Activated CD4-positive, alpha-beta T cell treated with anti-CD3 and anti-CD28 coated beads, Interleukin-2, amount 10 ng/mL, durations not matched to agents 7 days and 5 days (primary cell): ENCODE measurements around the gene CSNK1G1. TPM values are rescaled to one million over a fixed set of nuclear protein-coding genes. Genes with fewer than 3 reads are reported as not detected.
A peak's percentile ranks its signal among the peaks of the same experiment; 100 is the strongest.

ENCODE experiments used
- CTCF ChIA-PET: fragments of 350-600 bp; sonication (Branson Sonifier 250); formaldehyde crosslinking; loops from one replicate; lab custom pipeline; 2021; ENCODE audit warnings: antibody characterized with exemption; lab: Charles Lee
- POLR2A ChIA-PET: fragments of 350-600 bp; sonication (Branson Sonifier 250); formaldehyde crosslinking; loops from one replicate; lab custom pipeline; 2021; ENCODE audit warnings: antibody characterized with exemption; lab: Charles Lee
- DNase-seq: peaks from one replicate; pipeline ENCODE4 v3.0.0-alpha.2; 2020
- H3K27ac Mint-ChIP-seq: one replicate; pipeline ENCODE4 v1.8.0; 2021; ENCODE audit warnings: mild to moderate bottlenecking, moderate library complexity, mixed read lengths
- H3K27me3 Mint-ChIP-seq: one replicate; pipeline ENCODE4 v1.8.0; 2021; ENCODE audit warnings: mixed read lengths
- H3K36me3 Mint-ChIP-seq: one replicate; pipeline ENCODE4 v1.8.0; 2021; ENCODE audit warnings: low read depth, mixed read lengths
- H3K4me1 Mint-ChIP-seq: one replicate; pipeline ENCODE4 v1.8.0; 2021; ENCODE audit warnings: mixed read lengths
- H3K4me3 Mint-ChIP-seq: one replicate; pipeline ENCODE4 v1.8.0; 2021; ENCODE audit warnings: mild to moderate bottlenecking, moderate library complexity, mixed read lengths
- H3K9me3 Mint-ChIP-seq: one replicate; pipeline ENCODE4 v1.8.0; 2021; ENCODE audit warnings: mixed read lengths
- total RNA-seq, 2 experiments: library from RNA; stranded (reverse); gene quantifications; one replicate each; pipeline ENCODE4 v1.2.3, GENCODE V29; 2021

The CSNK1G1 gene
- total RNA-seq, 2 experiments from 2014 or later, result 24.6 to 30.4 TPM

DNA sequence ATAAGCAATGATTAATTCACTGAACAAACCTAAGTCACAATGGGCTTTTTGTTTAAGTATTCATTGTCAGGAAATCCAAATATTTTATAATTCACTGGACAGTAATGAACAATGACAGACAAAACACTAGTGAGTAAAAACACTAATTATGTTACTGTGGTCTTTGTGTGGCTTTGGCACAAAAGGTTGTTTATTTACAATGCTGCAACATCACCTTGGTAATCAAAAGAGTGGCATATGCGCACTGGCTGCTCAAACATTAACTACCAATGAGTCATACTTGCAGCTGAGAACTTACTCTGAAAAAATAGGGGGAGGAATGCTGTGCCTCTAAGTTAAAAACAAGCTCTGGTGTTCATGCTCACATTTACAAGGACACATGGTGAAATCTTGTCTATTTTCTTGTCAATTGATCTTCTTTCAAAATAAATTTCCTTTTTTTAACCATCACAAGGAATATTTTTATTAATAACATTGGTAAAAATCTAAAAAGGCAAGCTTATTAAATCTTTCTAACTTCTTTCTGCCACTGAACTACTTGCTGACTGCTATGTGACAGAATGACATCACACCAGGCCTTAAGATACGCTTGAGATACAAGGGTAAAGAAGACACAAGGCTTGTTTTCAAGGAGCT lies 107.9 kb downstream of the CSNK1G1 start:
- POLR2A ChIA-PET, result no interaction called here
- no peaks in the 10 kb centered on the region for H3K27me3 Mint-ChIP-seq
- H3K27ac Mint-ChIP-seq, result no peak overlapping the region
- no peaks in the 10 kb centered on the region for H3K9me3 Mint-ChIP-seq
- CTCF ChIA-PET, result interaction anchor here (0.6 to 1.8 kb wide), 2 partner anchors 14 to 110 kb away, joined by 3 to 4 read pairs; no protein-coding TSS in a partner anchor
- peaks cover 18% of the 10 kb centered on the region for H3K36me3 Mint-ChIP-seq
- peak; percentile 28 for DNase-seq
- H3K4me3 Mint-ChIP-seq, result no peak overlapping the region
- peaks cover 46% of the 10 kb centered on the region for H3K4me1 Mint-ChIP-seq

DNA sequence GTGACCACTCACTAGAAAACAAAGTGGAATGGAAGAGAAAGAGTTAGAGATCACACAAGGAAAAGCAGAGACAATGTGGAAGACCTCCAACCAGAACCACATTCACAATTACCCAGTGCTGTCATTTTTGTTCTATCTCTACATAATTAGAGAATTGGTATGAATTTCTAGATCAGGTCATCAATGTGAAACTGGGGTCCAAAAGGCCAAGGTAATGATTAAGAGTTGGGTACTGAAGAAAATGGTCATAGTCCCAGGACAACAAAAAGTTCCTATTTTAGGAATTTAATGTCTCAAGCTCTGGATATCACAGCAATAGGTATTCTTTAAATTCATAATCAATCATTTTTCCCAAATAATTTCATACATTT lies 108.5 kb downstream of the CSNK1G1 start:
- peaks cover 46% of the 10 kb centered on the region for H3K4me1 Mint-ChIP-seq
- no peaks in the 10 kb centered on the region for H3K9me3 Mint-ChIP-seq
- no peak overlapping the region for H3K27ac Mint-ChIP-seq
- no peak for DNase-seq
- no peak overlapping the region for H3K4me3 Mint-ChIP-seq
- ChIA-PET CTCF (interaction anchor here (1.1 to 1.8 kb wide), 5 partner anchors 10 to 31 kb away, joined by 3 to 5 read pairs (median 4); no protein-coding TSS in a partner anchor), POLR2A (no interaction called here)
- H3K27me3 Mint-ChIP-seq, result no peaks in the 10 kb centered on the region
- peaks cover 20% of the 10 kb centered on the region for H3K36me3 Mint-ChIP-seq

DNA sequence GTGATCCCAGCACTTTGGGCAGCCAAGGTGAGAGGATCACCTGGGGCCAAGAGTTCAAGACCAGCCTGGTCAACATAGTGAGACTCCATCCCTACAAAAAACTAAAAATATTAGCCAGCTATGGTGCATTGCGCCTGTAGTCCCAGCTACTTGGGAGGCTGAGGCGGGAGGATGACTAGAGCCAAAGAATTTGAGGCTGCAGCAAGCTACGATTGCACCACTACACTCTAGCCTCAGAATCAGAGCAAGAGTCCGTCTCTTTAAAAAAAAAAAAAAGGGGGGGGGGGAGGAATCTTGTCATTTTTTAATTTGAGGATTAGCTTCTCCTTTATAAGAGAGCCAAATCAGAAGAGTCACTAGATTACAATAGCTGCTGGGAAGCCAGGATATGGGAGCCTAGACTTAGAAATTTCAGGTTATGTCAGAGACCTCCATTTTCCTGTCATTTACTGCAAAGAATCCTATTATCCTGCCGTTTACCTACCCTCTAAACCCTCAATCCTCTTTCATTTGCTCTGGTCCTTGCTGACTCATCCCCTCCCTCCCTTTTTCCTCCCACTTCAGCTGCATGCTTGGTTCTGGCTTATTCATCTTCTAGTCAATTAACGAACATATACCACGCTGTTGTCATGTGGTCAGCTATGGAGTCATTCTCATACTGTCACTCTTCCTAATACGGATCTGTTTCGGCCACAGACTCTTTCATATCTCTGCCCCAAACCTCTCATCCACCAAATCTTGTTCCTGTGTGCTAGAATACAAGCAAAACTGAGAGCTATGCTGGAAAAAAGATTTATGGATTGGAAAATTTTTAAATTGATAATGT lies 109.4 kb downstream of the CSNK1G1 start:
- H3K4me3 Mint-ChIP-seq, result no peak overlapping the region
- H3K27me3 Mint-ChIP-seq, result no peaks in the 10 kb centered on the region
- peaks cover 6% of the 10 kb centered on the region for H3K9me3 Mint-ChIP-seq
- ChIA-PET POLR2A (interaction anchor here (0.5 kb wide), 1 partner anchor 153 kb away, joined by 4 read pairs; the partner anchor contains the start of gene CIAO2A), CTCF (interaction anchor here (0.6 to 1.8 kb wide), 10 partner anchors 9 to 93 kb away, joined by 3 to 5 read pairs (median 3); no protein-coding TSS in a partner anchor)
- H3K36me3 Mint-ChIP-seq, result peaks cover 28% of the 10 kb centered on the region
- DNase-seq, result peak; percentile 47
- peaks cover 49% of the 10 kb centered on the region for H3K4me1 Mint-ChIP-seq
- peak overlapping the region; percentile 4 for H3K27ac Mint-ChIP-seq

DNA sequence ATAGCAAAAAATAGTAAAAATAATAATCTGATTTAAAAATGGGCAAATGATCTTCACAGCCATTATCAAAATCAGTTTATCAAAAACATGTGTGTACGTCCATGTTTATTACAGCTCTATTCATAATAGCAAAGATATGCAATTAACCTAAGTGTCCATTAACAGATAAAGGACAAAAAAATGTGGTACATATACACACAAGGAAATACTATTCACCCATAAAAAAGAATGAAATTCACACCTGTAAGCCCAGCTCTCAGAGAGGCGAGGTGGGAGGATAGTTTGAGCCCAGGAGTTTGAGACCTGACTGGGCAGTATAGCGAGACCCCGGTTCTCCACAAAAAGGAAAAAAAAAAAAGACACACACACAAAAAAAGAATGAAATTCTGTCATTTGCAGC lies 110.6 kb downstream of the CSNK1G1 start:
- peaks cover 35% of the 10 kb centered on the region for H3K36me3 Mint-ChIP-seq
- CTCF ChIA-PET, result interaction anchor here (0.6 to 1.8 kb wide), 4 partner anchors 10 to 153 kb away, joined by 3 to 4 read pairs (median 3); no protein-coding TSS in a partner anchor
- DNase-seq, result no peak
- POLR2A ChIA-PET, result no interaction called here
- peaks cover 8% of the 10 kb centered on the region for H3K9me3 Mint-ChIP-seq
- H3K27me3 Mint-ChIP-seq, result no peaks in the 10 kb centered on the region
- H3K27ac Mint-ChIP-seq, result no peak overlapping the region
- H3K4me1 Mint-ChIP-seq, result peaks cover 44% of the 10 kb centered on the region
- no peak overlapping the region for H3K4me3 Mint-ChIP-seq

DNA sequence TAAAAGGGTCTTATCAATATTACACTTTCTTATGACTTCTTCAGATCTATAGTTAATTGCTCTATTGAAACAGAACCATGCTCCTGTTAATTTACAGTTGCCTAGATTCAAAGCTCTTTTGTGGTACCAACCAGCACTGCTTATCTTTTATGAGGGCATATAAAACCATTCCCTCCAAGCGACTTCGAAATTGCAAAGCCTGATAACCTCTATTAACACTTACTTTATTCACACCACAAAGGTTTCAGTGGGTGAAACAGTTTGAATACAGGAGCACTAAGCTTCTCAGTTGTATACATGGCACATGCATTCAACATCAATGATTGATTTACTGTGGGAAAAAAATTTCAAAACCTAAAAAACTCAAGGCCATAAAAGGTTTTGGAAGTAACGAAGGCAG lies 118.3 kb downstream of the CSNK1G1 start:
- peaks cover 8% of the 10 kb centered on the region for H3K9me3 Mint-ChIP-seq
- H3K4me3 Mint-ChIP-seq, result no peak overlapping the region
- ChIA-PET POLR2A (no interaction called here), CTCF (interaction anchor here (1.5 kb wide), 1 partner anchor 9 kb away, joined by 3 read pairs; no protein-coding TSS in a partner anchor)
- H3K36me3 Mint-ChIP-seq, result peaks cover 33% of the 10 kb centered on the region
- no peak for DNase-seq
- peaks cover 14% of the 10 kb centered on the region for H3K4me1 Mint-ChIP-seq
- no peaks in the 10 kb centered on the region for H3K27me3 Mint-ChIP-seq
- H3K27ac Mint-ChIP-seq, result no peak overlapping the region

DNA sequence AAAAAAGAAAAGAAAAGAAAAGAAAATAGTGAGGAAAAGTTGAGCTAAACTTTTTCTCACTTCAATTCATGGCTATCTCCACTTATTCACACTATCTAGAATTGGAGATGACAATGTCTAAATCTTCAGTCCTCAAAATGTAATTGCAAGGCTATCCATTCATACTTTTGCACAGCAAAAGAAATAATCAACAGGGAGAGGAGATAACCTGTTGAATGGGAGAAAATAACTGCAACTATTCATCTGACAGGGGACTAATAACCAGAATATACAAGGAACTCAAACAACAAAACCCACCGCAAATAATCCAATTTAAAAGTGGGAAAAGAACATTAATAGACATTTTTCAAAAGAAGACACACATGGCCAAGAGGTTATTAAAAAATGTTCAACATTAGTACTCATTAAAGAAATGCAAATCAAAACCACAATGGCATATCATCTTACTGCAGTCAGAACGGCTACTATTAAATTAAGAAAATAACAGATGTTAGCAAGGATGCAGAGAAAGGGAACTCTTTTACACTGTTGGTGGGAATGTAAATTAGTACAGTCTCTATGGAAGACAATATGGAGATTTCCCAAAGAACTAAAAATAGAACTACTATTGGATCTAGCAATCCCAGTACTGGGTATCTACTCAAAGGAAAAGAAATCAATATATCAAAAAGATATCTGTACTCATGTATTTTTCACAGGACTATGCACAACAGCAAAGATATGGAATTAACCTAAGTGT lies 119.6 kb downstream of the CSNK1G1 start:
- ChIA-PET POLR2A (no interaction called here), CTCF (no interaction called here)
- no peak overlapping the region for H3K4me3 Mint-ChIP-seq
- no peak for DNase-seq
- peaks cover 12% of the 10 kb centered on the region for H3K4me1 Mint-ChIP-seq
- H3K36me3 Mint-ChIP-seq, result peaks cover 24% of the 10 kb centered on the region
- no peaks in the 10 kb centered on the region for H3K27me3 Mint-ChIP-seq
- peaks cover 2% of the 10 kb centered on the region for H3K9me3 Mint-ChIP-seq
- no peak overlapping the region for H3K27ac Mint-ChIP-seq

DNA sequence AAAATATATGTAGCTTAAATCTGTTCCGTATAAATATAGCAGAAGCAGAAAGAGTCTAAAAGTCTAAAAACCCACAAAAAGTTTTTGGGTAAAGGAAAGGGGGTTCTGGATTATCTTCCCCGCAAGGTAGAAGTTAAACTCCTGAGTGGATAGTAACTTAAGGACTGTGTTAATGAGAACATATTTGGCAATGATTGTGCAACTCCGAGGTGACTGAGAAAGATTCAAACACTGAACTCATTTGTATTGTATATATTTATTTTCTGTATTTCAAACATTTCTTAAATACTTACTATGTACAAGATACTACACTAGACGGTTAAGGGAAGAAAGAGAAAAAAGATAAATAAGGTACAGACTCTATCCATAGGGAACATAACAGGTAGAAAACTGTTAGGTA lies 120.4 kb downstream of the CSNK1G1 start:
- CTCF ChIA-PET, result interaction anchor here (1.0 kb wide), 1 partner anchor 9 kb away, joined by 4 read pairs; no protein-coding TSS in a partner anchor
- Mint-ChIP-seq H3K27ac (no peak overlapping the region), H3K4me1 (peaks cover 6% of the 10 kb centered on the region), H3K36me3 (peaks cover 19% of the 10 kb centered on the region), H3K4me3 (no peak overlapping the region), H3K9me3 (no peaks in the 10 kb centered on the region), H3K27me3 (no peaks in the 10 kb centered on the region)
- no peak for DNase-seq
- POLR2A ChIA-PET, result no interaction called here

DNA sequence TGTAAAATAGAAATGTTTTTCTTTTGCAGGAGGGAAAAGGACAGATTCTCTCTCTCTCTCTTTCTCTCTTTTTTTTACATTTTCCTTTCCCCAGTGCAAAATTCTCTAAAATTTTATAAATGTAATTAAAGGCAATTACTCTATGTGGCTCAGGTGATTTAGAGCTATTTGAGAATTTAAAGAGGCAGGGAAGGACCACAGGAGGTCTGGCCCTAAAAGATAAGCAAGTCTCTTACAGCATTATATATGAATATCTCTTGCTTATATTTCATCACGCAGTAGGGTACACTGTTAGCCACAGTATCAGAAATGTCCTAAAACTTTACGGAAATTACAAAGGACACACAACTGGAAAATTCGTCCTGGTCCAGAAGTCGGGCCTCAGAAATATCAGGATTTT lies 122.7 kb downstream of the CSNK1G1 start:
- POLR2A ChIA-PET, result no interaction called here

DNA sequence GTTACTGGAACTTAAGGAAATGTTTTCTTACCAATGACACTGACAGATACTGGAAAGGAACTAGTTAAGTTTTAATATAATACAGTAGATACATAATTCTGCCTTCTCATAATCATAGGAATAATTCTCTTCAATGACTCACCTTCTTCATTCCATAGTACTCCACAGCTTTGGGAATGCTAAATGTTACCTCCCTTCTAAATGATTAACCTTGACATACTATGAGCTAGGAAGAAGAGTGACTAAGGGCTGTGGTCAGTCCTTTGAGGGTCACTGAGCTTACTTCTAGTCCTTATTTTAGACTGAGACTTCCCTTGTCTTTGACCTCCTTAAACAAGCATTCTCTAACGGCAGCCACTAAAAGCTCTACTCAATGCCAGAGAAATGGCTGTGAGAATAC lies 123.6 kb downstream of the CSNK1G1 start:
- Mint-ChIP-seq H3K4me1 (peaks cover 5% of the 10 kb centered on the region), H3K9me3 (no peaks in the 10 kb centered on the region), H3K36me3 (peaks cover 10% of the 10 kb centered on the region), H3K27ac (no peak overlapping the region), H3K27me3 (no peaks in the 10 kb centered on the region), H3K4me3 (no peak overlapping the region)
- DNase-seq, result no peak
- ChIA-PET CTCF (interaction anchor here (0.5 to 1.5 kb wide), 5 partner anchors 12 to 773 kb away, joined by 3 to 6 read pairs (median 4); no protein-coding TSS in a partner anchor), POLR2A (no interaction called here)

More for the DNA sequence above, 122.7 kb downstream of the CSNK1G1 start:
- Mint-ChIP-seq H3K4me3 (no peak overlapping the region), H3K27me3 (no peaks in the 10 kb centered on the region), H3K27ac (no peak overlapping the region), H3K4me1 (peaks cover 5% of the 10 kb centered on the region), H3K36me3 (peaks cover 14% of the 10 kb centered on the region), H3K9me3 (no peaks in the 10 kb centered on the region)
- no peak for DNase-seq
- CTCF ChIA-PET, result interaction anchor here (0.6 to 1.5 kb wide), 4 partner anchors 11 to 439 kb away, joined by 3 to 6 read pairs (median 4); no protein-coding TSS in a partner anchor

DNA sequence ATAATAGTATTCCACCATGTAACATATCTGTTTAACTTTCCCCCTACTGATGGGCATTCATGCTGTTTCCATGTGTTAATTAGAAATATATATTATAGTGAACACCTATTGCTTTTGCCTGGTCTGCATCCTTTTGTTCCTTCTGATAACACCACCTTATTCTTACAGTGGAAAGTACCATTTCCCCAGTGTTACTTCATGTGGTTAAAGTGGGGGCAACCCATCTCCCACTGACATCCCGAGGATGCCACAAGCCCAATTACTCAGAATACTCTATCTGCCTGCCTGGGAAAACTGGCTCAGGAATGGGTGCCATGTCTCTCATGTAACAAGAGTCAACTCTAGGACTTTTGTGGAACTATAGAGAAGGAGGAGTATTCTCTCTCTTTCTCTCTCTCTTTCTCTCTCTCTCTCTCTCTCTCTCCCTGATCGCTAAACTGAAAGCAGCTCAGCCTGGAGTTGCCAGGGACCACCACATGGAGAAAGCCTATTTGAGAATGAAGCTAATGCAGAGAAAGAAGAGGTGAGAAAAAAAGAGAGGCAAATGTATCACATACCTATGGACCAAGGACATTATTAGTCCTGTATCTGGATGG lies 126.7 kb downstream of the CSNK1G1 start:
- ChIA-PET POLR2A (no interaction called here), CTCF (interaction anchor here (1.0 kb wide), 1 partner anchor 51 kb away, joined by 7 read pairs; no protein-coding TSS in a partner anchor)
- no peak overlapping the region for H3K4me3 Mint-ChIP-seq
- H3K36me3 Mint-ChIP-seq, result peaks cover 13% of the 10 kb centered on the region
- H3K9me3 Mint-ChIP-seq, result peaks cover 6% of the 10 kb centered on the region
- H3K4me1 Mint-ChIP-seq, result peaks cover 5% of the 10 kb centered on the region
- no peak overlapping the region for H3K27ac Mint-ChIP-seq
- no peaks in the 10 kb centered on the region for H3K27me3 Mint-ChIP-seq
- DNase-seq, result no peak

DNA sequence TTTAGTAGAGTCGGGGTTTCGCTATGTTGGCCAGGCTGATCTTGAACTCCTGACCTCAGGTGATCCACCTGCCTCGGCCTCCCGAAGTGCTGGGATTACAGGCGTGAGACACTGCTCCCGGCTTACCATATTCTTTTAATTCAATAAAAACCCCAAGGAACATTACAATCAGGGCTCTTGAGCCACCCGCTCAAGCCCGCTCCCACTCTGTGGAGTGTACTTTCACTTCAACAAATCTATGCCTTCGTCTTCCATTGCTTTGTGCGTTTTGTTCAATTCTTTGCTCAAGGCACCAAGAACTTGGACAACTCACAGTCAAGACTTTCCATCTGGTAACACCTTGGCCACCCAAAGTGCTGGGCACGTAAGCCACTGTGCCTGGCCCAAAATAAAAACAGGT lies 130.2 kb downstream of the CSNK1G1 start:
- ChIA-PET POLR2A (no interaction called here), CTCF (interaction anchor here (1.0 kb wide), 1 partner anchor 20 kb away, joined by 3 read pairs; no protein-coding TSS in a partner anchor)
- DNase-seq, result no peak
- Mint-ChIP-seq H3K4me3 (no peak overlapping the region), H3K27ac (no peak overlapping the region), H3K4me1 (peaks cover 7% of the 10 kb centered on the region), H3K9me3 (peaks cover 11% of the 10 kb centered on the region), H3K36me3 (peaks cover 21% of the 10 kb centered on the region), H3K27me3 (no peaks in the 10 kb centered on the region)

DNA sequence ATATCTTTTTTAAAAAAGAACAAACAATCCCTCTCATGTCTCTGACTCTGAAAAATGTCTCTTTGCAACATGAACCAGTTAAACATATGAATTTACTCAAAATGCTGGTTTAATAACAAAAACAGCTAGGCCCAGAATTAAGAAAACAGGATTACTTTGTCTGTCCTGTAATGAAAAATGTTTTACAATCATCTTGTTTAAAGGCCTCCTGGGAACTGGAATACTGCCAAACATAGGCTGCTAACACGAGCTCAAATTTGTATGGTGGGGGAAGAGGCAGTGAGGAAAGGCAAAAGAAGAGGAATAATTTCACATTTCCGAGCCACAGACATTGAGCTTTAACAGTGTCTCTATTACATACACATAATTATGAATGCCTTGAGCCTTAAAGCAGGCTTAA lies 131.5 kb downstream of the CSNK1G1 start:
- H3K4me3 Mint-ChIP-seq, result no peak overlapping the region
- POLR2A ChIA-PET, result no interaction called here
- H3K9me3 Mint-ChIP-seq, result peaks cover 11% of the 10 kb centered on the region
- no peak for DNase-seq
- no peaks in the 10 kb centered on the region for H3K27me3 Mint-ChIP-seq
- CTCF ChIA-PET, result no interaction called here
- peaks cover 7% of the 10 kb centered on the region for H3K4me1 Mint-ChIP-seq
- no peak overlapping the region for H3K27ac Mint-ChIP-seq
- peaks cover 21% of the 10 kb centered on the region for H3K36me3 Mint-ChIP-seq
